CD14-positive monocyte (primary cell): ENCODE results near the gene TMEM80. TPM values are rescaled to one million over a fixed set of nuclear protein-coding genes. Genes with fewer than 3 reads are reported as not detected.
"Not testable (repeated sequence)": the region's sequence is repeated elsewhere in the genome, so short reads cannot be mapped to it uniquely, and the experiment has no call there.

Experiments
- DNase-seq, 3 donors: peaks; one replicate each; pipeline ENCODE4 v3.0.0-alpha.2; 2011 to 2022
- H2AFZ ChIP-seq: 2 replicates; pipeline ENCODE4 v1.6.0; 2012; ENCODE audit warnings: mild to moderate bottlenecking, low read depth, low read length, inconsistent platforms; ENCODE audit not compliant: insufficient read depth, poor library complexity, severe bottlenecking
- H3K27ac ChIP-seq, 2 donors: 1 replicate in 1 of 2; 2 replicates in 1 of 2; pipeline ENCODE4 v1.5.1; 2012 to 2013; ENCODE audit warnings: low read length in 2 of 2, control low read depth in 1 of 2, inconsistent platforms in 1 of 2, low read depth in 1 of 2, mild to moderate bottlenecking in 1 of 2
- H3K27me3 ChIP-seq, 2 donors: one replicate each; pipeline versions ENCODE4 v1.6.0 to v1.6.1; 2011 to 2013; ENCODE audit warnings: low read length in 2 of 2; ENCODE audit not compliant: control insufficient read depth in 2 of 2, insufficient read depth in 2 of 2
- H3K36me3 ChIP-seq, 2 donors: replicated peaks in 1 of 2; 1 replicate in 1 of 2; 2 replicates in 1 of 2; pipeline versions ENCODE4 v1.5.1 to v1.6.1; 2012 to 2013; ENCODE audit warnings: low read length in 2 of 2, control low read depth in 1 of 2, inconsistent platforms in 1 of 2, mild to moderate bottlenecking in 1 of 2; ENCODE audit not compliant: insufficient read depth in 2 of 2, control insufficient read depth in 1 of 2
- H3K4me1 ChIP-seq, 2 donors: 1 replicate in 1 of 2; 2 replicates in 1 of 2; pipeline versions ENCODE4 v1.5.1 to v1.6.1; 2012 to 2013; ENCODE audit warnings: low read length in 2 of 2, control low read depth in 1 of 2, inconsistent platforms in 1 of 2, mild to moderate bottlenecking in 1 of 2, moderate library complexity in 1 of 2; ENCODE audit not compliant: insufficient read depth in 2 of 2, control insufficient read depth in 1 of 2
- H3K4me2 ChIP-seq: replicated peaks from 2 replicates; pipeline ENCODE3; 2012; ENCODE audit warnings: low read length, moderate library complexity, mild to moderate bottlenecking; ENCODE audit not compliant: poor library complexity, severe bottlenecking; ENCODE audit errors: extremely low read depth
- H3K4me3 ChIP-seq, 3 experiments: fragments of 200-600 bp in 1 of 3; sonication (generic) in 1 of 3; replicated peaks in 1 of 3; 1 replicate in 2 of 3; 2 replicates in 1 of 3; pipeline ENCODE4 v1.5.1; 2011 to 2013; ENCODE audit warnings: low read length in 3 of 3, mild to moderate bottlenecking in 3 of 3, control low read depth in 2 of 3, low read depth in 2 of 3, inconsistent platforms in 1 of 3, moderate library complexity in 1 of 3
- H3K79me2 ChIP-seq: 2 replicates; pipeline ENCODE4 v1.6.0; 2012; ENCODE audit warnings: mild to moderate bottlenecking, control low read depth, inconsistent platforms, low read length, moderate library complexity; ENCODE audit not compliant: insufficient read depth
- H3K9ac ChIP-seq: 2 replicates; pipeline ENCODE4 v1.6.0; 2017; ENCODE audit warnings: low read length, mild to moderate bottlenecking; ENCODE audit not compliant: insufficient read depth, poor library complexity, severe bottlenecking
- H3K9me3 ChIP-seq, 2 donors: replicated peaks in 1 of 2; 1 replicate in 1 of 2; 2 replicates in 1 of 2; pipeline versions ENCODE4 v1.5.1 to v1.6.1; 2012 to 2013; ENCODE audit warnings: low read length in 2 of 2, control low read depth in 1 of 2; ENCODE audit not compliant: control insufficient read depth in 1 of 2, insufficient read depth in 1 of 2
- H4K20me1 ChIP-seq: 2 replicates; pipeline ENCODE4 v1.6.0; 2012; ENCODE audit warnings: mild to moderate bottlenecking, low read length, control low read depth, moderate library complexity; ENCODE audit not compliant: insufficient read depth
- H3K27ac Mint-ChIP-seq, 7 donors: one replicate each; pipeline ENCODE4 v1.8.0; 2020; ENCODE audit warnings: mild to moderate bottlenecking in 7 of 7, mixed read lengths in 7 of 7, moderate library complexity in 6 of 7, inconsistent platforms in 2 of 7
- H3K27me3 Mint-ChIP-seq, 3 donors: one replicate each; pipeline ENCODE4 v1.8.0; 2021 to 2022; ENCODE audit warnings: low read depth in 3 of 3, mild to moderate bottlenecking in 3 of 3, mixed read lengths in 3 of 3, moderate library complexity in 3 of 3, inconsistent platforms in 1 of 3
- H3K36me3 Mint-ChIP-seq, 2 donors: one replicate each; pipeline ENCODE4 v1.8.0; 2020; ENCODE audit warnings: mixed read lengths in 2 of 2, inconsistent platforms in 1 of 2, mild to moderate bottlenecking in 1 of 2
- H3K4me1 Mint-ChIP-seq: one replicate; pipeline ENCODE4 v1.8.0; 2020; ENCODE audit warnings: mild to moderate bottlenecking, mixed read lengths
- H3K4me3 Mint-ChIP-seq, 2 donors: one replicate each; pipeline ENCODE4 v1.8.0; 2020; ENCODE audit warnings: mild to moderate bottlenecking in 2 of 2, mixed read lengths in 2 of 2, moderate library complexity in 1 of 2
- H3K9me3 Mint-ChIP-seq, 7 donors: one replicate each; pipeline ENCODE4 v1.8.0; 2020 to 2022; ENCODE audit warnings: mixed read lengths in 7 of 7, mild to moderate bottlenecking in 6 of 7, moderate library complexity in 6 of 7, inconsistent platforms in 2 of 7
- WGBS: methylation state at CpG from one replicate; pipeline ENCODE4 v1.1.5; 2013; ENCODE audit warnings: missing lambda C conversion rate; ENCODE audit not compliant: insufficient coverage; 5-methylcytosine and 5-hydroxymethylcytosine counted together
- intact Hi-C, 2 donors: fragments of 100-400 bp; cut with micrococcal nuclease; formaldehyde crosslinking; loops; one replicate each; pipeline versions ENCODE4 v1.15.0 to v1.15.1; 2023
- polyA plus RNA-seq, 3 donors: library from polyadenylated mRNA; depleted of rRNA in 1 of 3; unstranded in 2 of 3; stranded (reverse) in 1 of 3; fragments of 300-500 nt in 2 of 3; fragments of >200 nt in 1 of 3; fragmentation: Illumina TruSeq in 2 of 3; gene quantifications; 1 replicate in 2 of 3; 2 replicates in 1 of 3; pipeline ENCODE4 v1.2.3, GENCODE V29; 2012 to 2021
- TF ChIP-seq, protein P1 (sequence below): fragments of 200-600 bp; IDR thresholded peaks from one replicate; pipeline ENCODE4 v1.8.0; 2022; ENCODE audit warnings: antibody characterized with exemption, mild to moderate bottlenecking

TMEM80 gene
- polyA plus RNA-seq, 3 donors, result 31.6 to 69.4 (median 37.3) TPM

- intact Hi-C loops, result no loop called here
- Histone ChIP-seq H4K20me1 (peaks cover 22% of the 10 kb centered on the region), H2AFZ (no peak overlapping the region), H3K9ac (no peak overlapping the region), H3K27ac (no peak overlapping the region), H3K36me3 (peaks cover 50 to 74% of the 10 kb centered on the region in 2 donors), H3K4me3 (no peak overlapping the region), H3K27me3 (no peaks in the 10 kb centered on the region), H3K79me2 (peaks cover 28% of the 10 kb centered on the region), H3K4me1 (peaks cover 7% of the 10 kb centered on the region in 2 donors), H3K4me2 (no peak overlapping the region), H3K9me3 (no peaks in the 10 kb centered on the region)
- no peak for DNase-seq
- Mint-ChIP-seq H3K9me3 (peaks cover 0 to 1% (median 0%) of the 10 kb centered on the region in 7 donors), H3K36me3 (peaks cover 62 to 77% of the 10 kb centered on the region in 2 donors), H3K4me3 (no peak overlapping the region), H3K4me1 (peaks cover 14% of the 10 kb centered on the region), H3K27ac (no peak overlapping the region), H3K27me3 (peaks cover 0 to 8% (median 5%) of the 10 kb centered on the region in 3 donors)
- 24% methylated on average over 9 of the region's 9 CpGs for WGBS
- TF ChIP-seq, protein P1, sequence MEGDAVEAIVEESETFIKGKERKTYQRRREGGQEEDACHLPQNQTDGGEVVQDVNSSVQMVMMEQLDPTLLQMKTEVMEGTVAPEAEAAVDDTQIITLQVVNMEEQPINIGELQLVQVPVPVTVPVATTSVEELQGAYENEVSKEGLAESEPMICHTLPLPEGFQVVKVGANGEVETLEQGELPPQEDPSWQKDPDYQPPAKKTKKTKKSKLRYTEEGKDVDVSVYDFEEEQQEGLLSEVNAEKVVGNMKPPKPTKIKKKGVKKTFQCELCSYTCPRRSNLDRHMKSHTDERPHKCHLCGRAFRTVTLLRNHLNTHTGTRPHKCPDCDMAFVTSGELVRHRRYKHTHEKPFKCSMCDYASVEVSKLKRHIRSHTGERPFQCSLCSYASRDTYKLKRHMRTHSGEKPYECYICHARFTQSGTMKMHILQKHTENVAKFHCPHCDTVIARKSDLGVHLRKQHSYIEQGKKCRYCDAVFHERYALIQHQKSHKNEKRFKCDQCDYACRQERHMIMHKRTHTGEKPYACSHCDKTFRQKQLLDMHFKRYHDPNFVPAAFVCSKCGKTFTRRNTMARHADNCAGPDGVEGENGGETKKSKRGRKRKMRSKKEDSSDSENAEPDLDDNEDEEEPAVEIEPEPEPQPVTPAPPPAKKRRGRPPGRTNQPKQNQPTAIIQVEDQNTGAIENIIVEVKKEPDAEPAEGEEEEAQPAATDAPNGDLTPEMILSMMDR, result no peak
Observed at GRCh38 chr11:688681-689080, 6.9 kb upstream of the TMEM80 start.

DNA sequence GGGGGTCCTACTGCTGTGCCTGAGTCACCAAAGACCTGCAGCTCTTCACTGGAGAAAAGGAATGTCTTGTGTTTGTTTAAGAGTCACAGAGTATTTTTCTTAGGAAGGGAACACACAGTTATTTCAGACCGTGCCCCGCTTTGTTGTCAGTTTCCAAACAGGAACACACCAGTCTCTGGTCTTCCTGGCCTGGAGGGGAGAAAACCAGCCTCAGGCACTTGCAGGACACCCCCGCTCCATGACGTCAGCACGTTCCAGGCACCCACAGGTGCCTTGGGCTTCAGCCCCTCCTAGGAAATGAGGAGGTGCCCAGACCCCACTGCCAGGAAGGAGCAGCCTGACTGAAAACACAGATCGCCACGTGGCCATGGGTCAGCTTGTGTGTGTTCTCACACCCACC is 6.0 kb upstream of the TMEM80 start:
- H4K20me1 ChIP-seq, result peaks cover 27% of the 10 kb centered on the region
- Mint-ChIP-seq H3K4me1 (peaks cover 17% of the 10 kb centered on the region), H3K27me3 (peaks cover 0 to 8% (median 5%) of the 10 kb centered on the region in 3 donors), H3K27ac (no peak overlapping the region), H3K36me3 (peaks cover 52 to 67% of the 10 kb centered on the region in 2 donors), H3K9me3 (peaks cover 0 to 1% (median 0%) of the 10 kb centered on the region in 7 donors), H3K4me3 (no peak overlapping the region)
- no peak overlapping the region for H3K9ac ChIP-seq
- H3K4me1 ChIP-seq, result peaks cover 14 to 15% of the 10 kb centered on the region in 2 donors
- no peak overlapping the region for H3K27ac ChIP-seq
- WGBS, result 60% methylated on average over 7 of the region's 7 CpGs
- no peak overlapping the region for H3K4me2 ChIP-seq
- H3K9me3 ChIP-seq, result no peaks in the 10 kb centered on the region
- no peak overlapping the region for H2AFZ ChIP-seq
- intact Hi-C loops, result loop anchor here in 1 of 2 donors (10.0 kb wide), 1 partner anchor 695 kb away; the partner anchor contains the start of gene BRSK2
- DNase-seq, result no peak
- no peaks in the 10 kb centered on the region for H3K27me3 ChIP-seq
- H3K36me3 ChIP-seq, result peaks cover 41 to 65% of the 10 kb centered on the region in 2 donors
- TF ChIP-seq, protein P1, result no peak
- no peak overlapping the region for H3K4me3 ChIP-seq
- H3K79me2 ChIP-seq, result peaks cover 34% of the 10 kb centered on the region

- not testable (repeated sequence) for H3K9me3 ChIP-seq, H3K27ac Mint-ChIP-seq, H3K4me2 ChIP-seq, H3K27ac ChIP-seq, H3K27me3 ChIP-seq, H3K9ac ChIP-seq, H3K9me3 Mint-ChIP-seq, H3K27me3 Mint-ChIP-seq, DNase-seq, H3K4me3 Mint-ChIP-seq, H3K4me3 ChIP-seq, H2AFZ ChIP-seq
- Histone ChIP-seq H4K20me1 (peaks cover 27% of the 10 kb centered on the region), H3K79me2 (peaks cover 34% of the 10 kb centered on the region), H3K36me3 (peaks cover 35 to 58% of the 10 kb centered on the region in 2 donors), H3K4me1 (peaks cover 14 to 18% of the 10 kb centered on the region in 2 donors)
- intact Hi-C loops, result loop anchor here in 1 of 2 donors (10.0 kb wide), 1 partner anchor 695 kb away; the partner anchor contains the start of gene BRSK2
- 100% methylated on average over 2 of the region's 3 CpGs for whole genome bisulfite sequencing
- peaks cover 17% of the 10 kb centered on the region for H3K4me1 Mint-ChIP-seq
- peaks cover 50 to 63% of the 10 kb centered on the region in 2 donors for H3K36me3 Mint-ChIP-seq
Observed at GRCh38 chr11:690244-690643, 5.4 kb upstream of the TMEM80 start.
